D721Med (cell line): ENCODE measurements around the gene ELK1.
"Not testable (repeated sequence)": the region's sequence is repeated elsewhere in the genome, so short reads cannot be mapped to it uniquely, and the experiment has no call there.

Experiments used
- DNase-seq: peaks from one replicate; pipeline ENCODE4 v3.0.0; 2011; ENCODE audit warnings: low spot score; ENCODE audit not compliant: insufficient read length
- FAIRE-seq: peaks from 2 replicates; lab custom pipeline; 2011; peaks lifted over from hg19 to GRCh38; lab: Jason Lieb, UNC
- CTCF ChIP-seq: IDR thresholded peaks from 2 replicates; pipeline ENCODE4 v1.5.1; 2012; ENCODE audit warnings: mild to moderate bottlenecking, control low read depth; ENCODE audit not compliant: insufficient read depth; ENCODE audit errors: missing control alignments

ELK1 gene

GRCh38 chrX:47650164-47651042 is at the start of gene ELK1:
ELK1 (minus strand) TSS chrX:47650563; CDS start chrX:47641441, 9,122 bp downstream.
- DNase-seq: peak; percentile 60
- no peak for FAIRE-seq
- TF ChIP-seq CTCF: no peak

- no peak for FAIRE-seq
- no peak for DNase-seq
- TF ChIP-seq CTCF: no peak
Observed at GRCh38 chrX:47697181-47697580, 46.8 kb upstream of the ELK1 start.

GRCh38 chrX:47690175-47690574 is 39.8 kb upstream of the ELK1 start:
- FAIRE-seq: no peak

GRCh38 chrX:47687263-47687662 is 36.9 kb upstream of the ELK1 start:
- FAIRE-seq: no peak
- no peak for DNase-seq
- no peak for TF ChIP-seq CTCF

More at GRCh38 chrX:47690175-47690574, 39.8 kb upstream of the ELK1 start:
- TF ChIP-seq CTCF: no peak
- no peak for DNase-seq

GRCh38 chrX:47683829-47684205 is 33.5 kb upstream of the ELK1 start:
- FAIRE-seq: no peak

GRCh38 chrX:47683184-47683828 is 32.9 kb upstream of the ELK1 start:
- no peak for TF ChIP-seq CTCF
- FAIRE-seq: no peak
- DNase-seq: no peak

More at GRCh38 chrX:47683829-47684205, 33.5 kb upstream of the ELK1 start:
- no peak for DNase-seq
- no peak for TF ChIP-seq CTCF

- DNase-seq, FAIRE-seq: not testable (repeated sequence)
Observed at GRCh38 chrX:47675959-47676859, 25.8 kb upstream of the ELK1 start.
